GM18858 (cell line): ENCODE measurements around the gene CCDC160.

Experiments
- ATAC-seq: cut with Tn5 transposase; IDR thresholded peaks from one replicate; pipeline ENCODE4 v1.9.1; 2021; ENCODE audit not compliant: unreplicated experiment

CCDC160 gene

GRCh38 chrX:134294548-134294947, 57.6 kb downstream of the CCDC160 start:
- no peak for ATAC-seq
